Measurements from ENCODE around the gene PGLYRP1. TPM values are rescaled to one million over a fixed set of nuclear protein-coding genes. Genes with fewer than 3 reads are reported as not detected.

PGLYRP1 gene
- total RNA-seq, 1 experiment from 2014 or later, result not detected

DNA sequence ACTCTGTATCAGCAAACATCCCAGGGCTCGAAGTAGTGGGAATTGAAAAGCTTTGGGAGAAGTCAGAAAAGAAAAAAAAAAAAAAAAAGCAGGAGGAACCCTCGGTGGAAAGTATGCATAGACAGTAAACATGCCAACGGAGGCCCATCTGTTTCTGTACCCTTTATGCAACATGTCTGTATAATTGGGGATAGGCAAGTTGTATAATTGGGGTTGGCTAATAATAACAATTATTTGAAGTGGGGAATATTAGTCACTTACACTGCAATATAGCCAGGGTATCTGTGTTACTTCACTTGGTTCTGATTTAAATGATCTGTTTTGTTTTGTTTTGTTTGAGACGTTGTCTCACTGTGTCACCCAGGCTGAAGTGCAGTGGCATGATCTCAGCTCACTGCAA, 30.0 kb upstream of the PGLYRP1 start:
- Mint-ChIP-seq H3K9me3 (peaks cover 16% of the 10 kb centered on the region), H3K27ac (no peak overlapping the region), H3K27me3 (ENCODE audit: low read depth) (peaks cover 67% of the 10 kb centered on the region), H3K36me3 (no peaks in the 10 kb centered on the region), H3K4me3 (no peak overlapping the region), H3K4me1 (no peaks in the 10 kb centered on the region)
- no peak for ATAC-seq
- POLR2A ChIA-PET, result interaction anchor here (0.6 to 0.7 kb wide), 2 partner anchors 12 to 567 kb away, joined by 3 to 7 read pairs; partner anchors contain the start of gene IGFL4
- no peak for DNase-seq (ENCODE audit: low spot score)
- TF ChIP-seq MYBL2 (CRISPR knock-in tag; IDR thresholded peaks at IDR 0.05) (no peak), NR1H2 (CRISPR knock-in tag; IDR thresholded peaks at IDR 0.05) (no peak), SP1 (CRISPR knock-in tag; conservative IDR thresholded peaks at IDR 0.05) (no peak), PRRX2 (CRISPR knock-in tag; IDR thresholded peaks at IDR 0.05) (no peak), GTF2I (CRISPR knock-in tag; conservative IDR thresholded peaks at IDR 0.05) (no peak), IRF2 (CRISPR knock-in tag; IDR thresholded peaks at IDR 0.05; ENCODE audit: borderline replicate concordance, low read depth) (no peak), ATF1 (CRISPR knock-in tag; IDR thresholded peaks at IDR 0.05) (no peak), NR3C1 (CRISPR knock-in tag; conservative IDR thresholded peaks at IDR 0.05; ENCODE audit: low read depth) (no peak), FOXP1 (CRISPR knock-in tag; IDR thresholded peaks at IDR 0.05; ENCODE audit: borderline replicate concordance) (no peak)
- TF ChIP-seq, protein P1, sequence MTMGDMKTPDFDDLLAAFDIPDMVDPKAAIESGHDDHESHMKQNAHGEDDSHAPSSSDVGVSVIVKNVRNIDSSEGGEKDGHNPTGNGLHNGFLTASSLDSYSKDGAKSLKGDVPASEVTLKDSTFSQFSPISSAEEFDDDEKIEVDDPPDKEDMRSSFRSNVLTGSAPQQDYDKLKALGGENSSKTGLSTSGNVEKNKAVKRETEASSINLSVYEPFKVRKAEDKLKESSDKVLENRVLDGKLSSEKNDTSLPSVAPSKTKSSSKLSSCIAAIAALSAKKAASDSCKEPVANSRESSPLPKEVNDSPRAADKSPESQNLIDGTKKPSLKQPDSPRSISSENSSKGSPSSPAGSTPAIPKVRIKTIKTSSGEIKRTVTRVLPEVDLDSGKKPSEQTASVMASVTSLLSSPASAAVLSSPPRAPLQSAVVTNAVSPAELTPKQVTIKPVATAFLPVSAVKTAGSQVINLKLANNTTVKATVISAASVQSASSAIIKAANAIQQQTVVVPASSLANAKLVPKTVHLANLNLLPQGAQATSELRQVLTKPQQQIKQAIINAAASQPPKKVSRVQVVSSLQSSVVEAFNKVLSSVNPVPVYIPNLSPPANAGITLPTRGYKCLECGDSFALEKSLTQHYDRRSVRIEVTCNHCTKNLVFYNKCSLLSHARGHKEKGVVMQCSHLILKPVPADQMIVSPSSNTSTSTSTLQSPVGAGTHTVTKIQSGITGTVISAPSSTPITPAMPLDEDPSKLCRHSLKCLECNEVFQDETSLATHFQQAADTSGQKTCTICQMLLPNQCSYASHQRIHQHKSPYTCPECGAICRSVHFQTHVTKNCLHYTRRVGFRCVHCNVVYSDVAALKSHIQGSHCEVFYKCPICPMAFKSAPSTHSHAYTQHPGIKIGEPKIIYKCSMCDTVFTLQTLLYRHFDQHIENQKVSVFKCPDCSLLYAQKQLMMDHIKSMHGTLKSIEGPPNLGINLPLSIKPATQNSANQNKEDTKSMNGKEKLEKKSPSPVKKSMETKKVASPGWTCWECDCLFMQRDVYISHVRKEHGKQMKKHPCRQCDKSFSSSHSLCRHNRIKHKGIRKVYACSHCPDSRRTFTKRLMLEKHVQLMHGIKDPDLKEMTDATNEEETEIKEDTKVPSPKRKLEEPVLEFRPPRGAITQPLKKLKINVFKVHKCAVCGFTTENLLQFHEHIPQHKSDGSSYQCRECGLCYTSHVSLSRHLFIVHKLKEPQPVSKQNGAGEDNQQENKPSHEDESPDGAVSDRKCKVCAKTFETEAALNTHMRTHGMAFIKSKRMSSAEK (CRISPR knock-in tag; IDR thresholded peaks at IDR 0.05; ENCODE audit: borderline replicate concordance), result no peak
- TF ChIP-seq, protein P2, sequence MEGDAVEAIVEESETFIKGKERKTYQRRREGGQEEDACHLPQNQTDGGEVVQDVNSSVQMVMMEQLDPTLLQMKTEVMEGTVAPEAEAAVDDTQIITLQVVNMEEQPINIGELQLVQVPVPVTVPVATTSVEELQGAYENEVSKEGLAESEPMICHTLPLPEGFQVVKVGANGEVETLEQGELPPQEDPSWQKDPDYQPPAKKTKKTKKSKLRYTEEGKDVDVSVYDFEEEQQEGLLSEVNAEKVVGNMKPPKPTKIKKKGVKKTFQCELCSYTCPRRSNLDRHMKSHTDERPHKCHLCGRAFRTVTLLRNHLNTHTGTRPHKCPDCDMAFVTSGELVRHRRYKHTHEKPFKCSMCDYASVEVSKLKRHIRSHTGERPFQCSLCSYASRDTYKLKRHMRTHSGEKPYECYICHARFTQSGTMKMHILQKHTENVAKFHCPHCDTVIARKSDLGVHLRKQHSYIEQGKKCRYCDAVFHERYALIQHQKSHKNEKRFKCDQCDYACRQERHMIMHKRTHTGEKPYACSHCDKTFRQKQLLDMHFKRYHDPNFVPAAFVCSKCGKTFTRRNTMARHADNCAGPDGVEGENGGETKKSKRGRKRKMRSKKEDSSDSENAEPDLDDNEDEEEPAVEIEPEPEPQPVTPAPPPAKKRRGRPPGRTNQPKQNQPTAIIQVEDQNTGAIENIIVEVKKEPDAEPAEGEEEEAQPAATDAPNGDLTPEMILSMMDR (IDR thresholded peaks at IDR 0.05), result no peak
- TF ChIP-seq, protein P3, sequence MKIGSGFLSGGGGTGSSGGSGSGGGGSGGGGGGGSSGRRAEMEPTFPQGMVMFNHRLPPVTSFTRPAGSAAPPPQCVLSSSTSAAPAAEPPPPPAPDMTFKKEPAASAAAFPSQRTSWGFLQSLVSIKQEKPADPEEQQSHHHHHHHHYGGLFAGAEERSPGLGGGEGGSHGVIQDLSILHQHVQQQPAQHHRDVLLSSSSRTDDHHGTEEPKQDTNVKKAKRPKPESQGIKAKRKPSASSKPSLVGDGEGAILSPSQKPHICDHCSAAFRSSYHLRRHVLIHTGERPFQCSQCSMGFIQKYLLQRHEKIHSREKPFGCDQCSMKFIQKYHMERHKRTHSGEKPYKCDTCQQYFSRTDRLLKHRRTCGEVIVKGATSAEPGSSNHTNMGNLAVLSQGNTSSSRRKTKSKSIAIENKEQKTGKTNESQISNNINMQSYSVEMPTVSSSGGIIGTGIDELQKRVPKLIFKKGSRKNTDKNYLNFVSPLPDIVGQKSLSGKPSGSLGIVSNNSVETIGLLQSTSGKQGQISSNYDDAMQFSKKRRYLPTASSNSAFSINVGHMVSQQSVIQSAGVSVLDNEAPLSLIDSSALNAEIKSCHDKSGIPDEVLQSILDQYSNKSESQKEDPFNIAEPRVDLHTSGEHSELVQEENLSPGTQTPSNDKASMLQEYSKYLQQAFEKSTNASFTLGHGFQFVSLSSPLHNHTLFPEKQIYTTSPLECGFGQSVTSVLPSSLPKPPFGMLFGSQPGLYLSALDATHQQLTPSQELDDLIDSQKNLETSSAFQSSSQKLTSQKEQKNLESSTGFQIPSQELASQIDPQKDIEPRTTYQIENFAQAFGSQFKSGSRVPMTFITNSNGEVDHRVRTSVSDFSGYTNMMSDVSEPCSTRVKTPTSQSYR (CRISPR knock-in tag; IDR thresholded peaks at IDR 0.05), result no peak
- TF ChIP-seq, protein P4, sequence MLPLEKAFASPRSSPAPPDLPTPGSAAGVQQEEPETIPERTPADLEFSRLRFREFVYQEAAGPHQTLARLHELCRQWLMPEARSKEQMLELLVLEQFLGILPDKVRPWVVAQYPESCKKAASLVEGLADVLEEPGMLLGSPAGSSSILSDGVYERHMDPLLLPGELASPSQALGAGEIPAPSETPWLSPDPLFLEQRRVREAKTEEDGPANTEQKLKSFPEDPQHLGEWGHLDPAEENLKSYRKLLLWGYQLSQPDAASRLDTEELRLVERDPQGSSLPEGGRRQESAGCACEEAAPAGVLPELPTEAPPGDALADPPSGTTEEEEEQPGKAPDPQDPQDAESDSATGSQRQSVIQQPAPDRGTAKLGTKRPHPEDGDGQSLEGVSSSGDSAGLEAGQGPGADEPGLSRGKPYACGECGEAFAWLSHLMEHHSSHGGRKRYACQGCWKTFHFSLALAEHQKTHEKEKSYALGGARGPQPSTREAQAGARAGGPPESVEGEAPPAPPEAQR (CRISPR knock-in tag; IDR thresholded peaks at IDR 0.05), result no peak
- CTCF ChIA-PET, result interaction anchor here (0.6 to 9.1 kb wide), 5 partner anchors 25 to 512 kb away, joined by 3 to 80 read pairs (median 3); no protein-coding TSS in a partner anchor

DNA sequence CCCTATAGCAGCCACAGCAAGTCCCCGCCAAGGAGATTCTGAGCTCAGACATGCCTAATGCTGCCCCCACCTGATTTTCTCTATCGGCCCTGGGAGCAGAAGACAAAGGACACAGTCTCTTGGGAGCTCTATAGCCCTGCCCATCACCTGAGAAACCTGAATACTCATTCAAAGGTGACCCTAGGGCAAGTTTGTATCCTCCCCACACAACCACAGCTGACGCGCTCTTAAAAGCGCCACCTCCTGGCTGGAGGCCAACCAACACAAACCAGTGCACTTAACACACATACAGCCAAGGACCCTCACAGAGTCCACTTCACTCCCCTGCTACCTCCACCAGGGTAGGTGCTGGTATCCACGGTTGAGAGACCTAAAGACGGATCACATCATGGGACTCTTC, 26.7 kb upstream of the PGLYRP1 start:
- TF ChIP-seq, protein P3 (CRISPR knock-in tag; IDR thresholded peaks at IDR 0.05), result no peak
- no peak for TF ChIP-seq EMX1 (CRISPR knock-in tag; IDR thresholded peaks at IDR 0.05)
- no peak for TF ChIP-seq KAT7 (CRISPR knock-in tag; IDR thresholded peaks at IDR 0.05; ENCODE audit: borderline replicate concordance)
- TF ChIP-seq, protein P5, sequence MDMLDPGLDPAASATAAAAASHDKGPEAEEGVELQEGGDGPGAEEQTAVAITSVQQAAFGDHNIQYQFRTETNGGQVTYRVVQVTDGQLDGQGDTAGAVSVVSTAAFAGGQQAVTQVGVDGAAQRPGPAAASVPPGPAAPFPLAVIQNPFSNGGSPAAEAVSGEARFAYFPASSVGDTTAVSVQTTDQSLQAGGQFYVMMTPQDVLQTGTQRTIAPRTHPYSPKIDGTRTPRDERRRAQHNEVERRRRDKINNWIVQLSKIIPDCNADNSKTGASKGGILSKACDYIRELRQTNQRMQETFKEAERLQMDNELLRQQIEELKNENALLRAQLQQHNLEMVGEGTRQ (CRISPR knock-in tag; IDR thresholded peaks at IDR 0.05), result no peak
- TF ChIP-seq, protein P2 (IDR thresholded peaks at IDR 0.05), result peak; percentile 37; the same call in 1 of the 2 replicates
- no peaks in the 10 kb centered on the region for H3K4me1 Mint-ChIP-seq
- POLR2A ChIA-PET, result interaction anchor here (0.8 kb wide), 1 partner anchor 162 kb away, joined by 4 read pairs; no protein-coding TSS in a partner anchor
- no peak overlapping the region; the same call in 1 of the 2 replicates for H3K27ac Mint-ChIP-seq
- peak; percentile 99 for ATAC-seq
- DNase-seq (ENCODE audit: low spot score), result peak; percentile 79
- H3K9me3 Mint-ChIP-seq, result peaks cover 21% of the 10 kb centered on the region
- H3K27me3 Mint-ChIP-seq (ENCODE audit: low read depth), result peaks cover 74% of the 10 kb centered on the region
- no peaks in the 10 kb centered on the region for H3K36me3 Mint-ChIP-seq
- CTCF ChIA-PET, result interaction anchor here (0.5 to 9.1 kb wide), 29 partner anchors 9 to 233 kb away, joined by 3 to 80 read pairs (median 5); partner anchors contain the start of genes CCDC61, IGFL4, MYPOP and NANOS2
- no peak overlapping the region for H3K4me3 Mint-ChIP-seq
